Trophoblast cell (in vitro differentiated cells and primary cell): ENCODE measurements around the gene SLC29A4.
"Not testable (repeated sequence)": the region's sequence is repeated elsewhere in the genome, so short reads cannot be mapped to it uniquely, and the experiment has no call there.

Experiments
- DNase-seq, 2 donors: peaks; one replicate each; pipeline ENCODE4 v3.0.0-alpha.2; 2016
- H2AFZ ChIP-seq: 2 replicates; pipeline ENCODE4 v1.6.1; 2013; ENCODE audit warnings: low read length, moderate library complexity, mild to moderate bottlenecking; ENCODE audit not compliant: insufficient read depth, poor library complexity
- H2AK5ac ChIP-seq: 2 replicates; pipeline ENCODE4 v1.6.1; 2013; ENCODE audit warnings: mild to moderate bottlenecking, low read length
- H2BK120ac ChIP-seq: 2 replicates; pipeline ENCODE4 v1.6.1; 2013; ENCODE audit warnings: low read length, mild to moderate bottlenecking, moderate library complexity; ENCODE audit not compliant: insufficient read depth, poor library complexity
- H2BK12ac ChIP-seq: 2 replicates; pipeline ENCODE4 v1.6.1; 2013; ENCODE audit warnings: mild to moderate bottlenecking, low read length, moderate library complexity
- H2BK5ac ChIP-seq: 2 replicates; pipeline ENCODE4 v1.6.1; 2013; ENCODE audit warnings: low read length, low read depth, moderate library complexity, mild to moderate bottlenecking; ENCODE audit not compliant: poor library complexity
- H3K14ac ChIP-seq: 2 replicates; pipeline ENCODE4 v1.6.1; 2013; ENCODE audit warnings: mild to moderate bottlenecking, low read length
- H3K18ac ChIP-seq: 2 replicates; pipeline ENCODE4 v1.6.1; 2013; ENCODE audit warnings: mild to moderate bottlenecking, low read length
- H3K23ac ChIP-seq: 2 replicates; pipeline ENCODE4 v1.6.1; 2013; ENCODE audit warnings: low read length
- H3K27ac ChIP-seq: 2 replicates; pipeline ENCODE4 v1.5.1; 2013; ENCODE audit warnings: low read depth, mild to moderate bottlenecking, inconsistent platforms, low read length, moderate library complexity
- H3K27me3 ChIP-seq: 2 replicates; pipeline ENCODE4 v1.6.1; 2013; ENCODE audit warnings: inconsistent platforms, mild to moderate bottlenecking, low read length, moderate library complexity; ENCODE audit not compliant: insufficient read depth
- H3K36me3 ChIP-seq, 2 experiments: 1 replicate in 1 of 2; 2 replicates in 1 of 2; pipeline ENCODE4 v1.6.1; 2013; ENCODE audit warnings: low read length in 2 of 2, mild to moderate bottlenecking in 2 of 2, moderate library complexity in 1 of 2; ENCODE audit not compliant: insufficient read depth in 2 of 2, control insufficient read depth in 1 of 2
- H3K4ac ChIP-seq: 2 replicates; pipeline ENCODE4 v1.6.1; 2013; ENCODE audit warnings: low read depth, mild to moderate bottlenecking, low read length, moderate library complexity
- H3K4me1 ChIP-seq, 2 experiments: 1 replicate in 1 of 2; 2 replicates in 1 of 2; pipeline ENCODE4 v1.6.1; 2013; ENCODE audit warnings: low read length in 2 of 2, mild to moderate bottlenecking in 2 of 2, moderate library complexity in 1 of 2; ENCODE audit not compliant: insufficient read depth in 2 of 2, control insufficient read depth in 1 of 2
- H3K4me2 ChIP-seq: 2 replicates; pipeline ENCODE4 v1.6.1; 2013; ENCODE audit warnings: inconsistent platforms, mild to moderate bottlenecking, low read length, moderate library complexity
- H3K4me3 ChIP-seq: 2 replicates; pipeline ENCODE4 v1.5.1; 2013; ENCODE audit warnings: mild to moderate bottlenecking, low read depth, low read length, inconsistent platforms
- H3K79me1 ChIP-seq: one replicate; pipeline ENCODE4 v1.6.1; 2013; ENCODE audit warnings: low read length
- H3K79me2 ChIP-seq: 2 replicates; pipeline ENCODE4 v1.6.1; 2013; ENCODE audit warnings: low read length, mild to moderate bottlenecking; ENCODE audit not compliant: control insufficient read depth, insufficient read depth, poor library complexity
- H3K9ac ChIP-seq: 2 replicates; pipeline ENCODE4 v1.6.1; 2013; ENCODE audit warnings: mild to moderate bottlenecking, low read length
- H3K9me3 ChIP-seq: 2 replicates; pipeline ENCODE4 v1.6.1; 2013; ENCODE audit warnings: low read depth, mild to moderate bottlenecking, control low read depth, inconsistent platforms, low read length; ENCODE audit not compliant: insufficient read depth
- H4K12ac ChIP-seq: 2 replicates; pipeline ENCODE4 v1.6.1; 2013; ENCODE audit warnings: low read depth, mild to moderate bottlenecking, low read length, moderate library complexity
- H4K8ac ChIP-seq: 2 replicates; pipeline ENCODE4 v1.6.1; 2013; ENCODE audit warnings: low read depth, mild to moderate bottlenecking, low read length, moderate library complexity
- H4K91ac ChIP-seq: one replicate; pipeline ENCODE4 v1.6.1; 2013; ENCODE audit warnings: low read depth, mild to moderate bottlenecking, low read length, moderate library complexity
- WGBS: extraction: QIAGEN DNeasy Blood & Tissue Kit; methylation state at CpG from one replicate; pipeline ENCODE4 v1.1.7; 2013; ENCODE audit warnings: missing lambda C conversion rate; ENCODE audit not compliant: insufficient read length, insufficient coverage; ENCODE audit errors: extremely low coverage; 5-methylcytosine and 5-hydroxymethylcytosine counted together

SLC29A4 gene

GRCh38 chr7:5286933-5287332 is 4.2 kb downstream of the SLC29A4 start:
- no peak overlapping the region for H2BK12ac ChIP-seq
- no peak overlapping the region for H3K9ac ChIP-seq
- H2AK5ac ChIP-seq = no peak overlapping the region
- no peak overlapping the region for H3K18ac ChIP-seq
- no peak for DNase-seq
- H4K91ac ChIP-seq = no peak overlapping the region
- no peak overlapping the region for H3K27ac ChIP-seq
- H3K79me2 ChIP-seq = no peaks in the 10 kb centered on the region
- H3K14ac ChIP-seq = no peak overlapping the region
- peaks cover 2% of the 10 kb centered on the region for H3K9me3 ChIP-seq
- H2BK5ac ChIP-seq = no peak overlapping the region
- no peak overlapping the region for H3K4me2 ChIP-seq
- H3K79me1 ChIP-seq = no peaks in the 10 kb centered on the region
- peaks cover 6% of the 10 kb centered on the region for H3K27me3 ChIP-seq
- H4K12ac ChIP-seq = no peak overlapping the region
- no peak overlapping the region for H4K8ac ChIP-seq
- no peak overlapping the region for H3K4ac ChIP-seq
- no peak overlapping the region for H3K4me3 ChIP-seq
- H3K4me1 ChIP-seq = peaks cover 0 to 5% of the 10 kb centered on the region in 2 experiments
- H2AFZ ChIP-seq = no peak overlapping the region
- no peak overlapping the region for H3K23ac ChIP-seq
- WGBS = no CpG with 5 or more reads among the region's 9 CpGs
- H2BK120ac ChIP-seq = no peak overlapping the region
- H3K36me3 ChIP-seq = no peaks in the 10 kb centered on the region

GRCh38 chr7:5287373-5287772 is 4.6 kb downstream of the SLC29A4 start:
- H3K27ac ChIP-seq, H3K27me3 ChIP-seq, H3K9me3 ChIP-seq, H3K4me1 ChIP-seq, H2AFZ ChIP-seq, H4K8ac ChIP-seq, H3K79me1 ChIP-seq, H2AK5ac ChIP-seq, H3K23ac ChIP-seq, H3K4ac ChIP-seq, H3K79me2 ChIP-seq, H2BK12ac ChIP-seq, H3K14ac ChIP-seq, H3K18ac ChIP-seq, H3K36me3 ChIP-seq, H4K12ac ChIP-seq, DNase-seq, H3K4me3 ChIP-seq, H4K91ac ChIP-seq, H2BK120ac ChIP-seq, H2BK5ac ChIP-seq, H3K9ac ChIP-seq, H3K4me2 ChIP-seq: not testable (repeated sequence)
- WGBS = no CpG with 5 or more reads among the region's 5 CpGs

- Histone ChIP-seq H3K9ac (no peak overlapping the region), H3K79me1 (no peaks in the 10 kb centered on the region), H3K27me3 (peaks cover 6% of the 10 kb centered on the region), H2BK120ac (no peak overlapping the region), H2BK5ac (no peak overlapping the region), H3K4me2 (no peak overlapping the region), H2AFZ (no peak overlapping the region), H3K79me2 (no peaks in the 10 kb centered on the region), H4K12ac (no peak overlapping the region), H3K4me3 (no peak overlapping the region), H3K36me3 (no peaks in the 10 kb centered on the region), H2BK12ac (no peak overlapping the region), H3K23ac (no peak overlapping the region), H4K91ac (no peak overlapping the region), H3K14ac (no peak overlapping the region), H4K8ac (no peak overlapping the region), H3K27ac (no peak overlapping the region), H2AK5ac (no peak overlapping the region), H3K9me3 (peaks cover 2% of the 10 kb centered on the region), H3K18ac (no peak overlapping the region), H3K4me1 (peaks cover 0 to 5% of the 10 kb centered on the region in 2 experiments), H3K4ac (no peak overlapping the region)
- WGBS = no CpG with 5 or more reads among the region's 19 CpGs
- no peak for DNase-seq
Observed at GRCh38 chr7:5287802-5288201, 5.1 kb downstream of the SLC29A4 start.

GRCh38 chr7:5288560-5288959 is 5.8 kb downstream of the SLC29A4 start:
- not testable (repeated sequence) for H3K23ac ChIP-seq, H3K4me3 ChIP-seq, H4K91ac ChIP-seq, DNase-seq, H2AFZ ChIP-seq, H2BK120ac ChIP-seq, H2BK12ac ChIP-seq, H3K79me1 ChIP-seq, H3K4me1 ChIP-seq, H3K27me3 ChIP-seq, H2BK5ac ChIP-seq, H2AK5ac ChIP-seq, H4K8ac ChIP-seq, H3K27ac ChIP-seq, H3K14ac ChIP-seq, H3K9ac ChIP-seq, H3K4ac ChIP-seq, H3K18ac ChIP-seq, H3K4me2 ChIP-seq, H3K79me2 ChIP-seq, H3K36me3 ChIP-seq, H3K9me3 ChIP-seq, H4K12ac ChIP-seq
- WGBS = no CpG with 5 or more reads among the region's 8 CpGs
